MCF 10A (cell line): ENCODE data around the gene DOCK9. TPM values are rescaled to one million over a fixed set of nuclear protein-coding genes. Genes with fewer than 3 reads are reported as not detected.

Source experiments
- BruUV-seq: library from RNA; stranded (reverse); fragments of 400-500 nt; replicated peaks from 2 replicates; lab custom pipeline; 2021; lab: Mats Ljungman, UMichigan
- CTCF ChIA-PET: fragments of 300-600 bp; sonication (Branson Sonifier 250); formaldehyde crosslinking; extraction: SDS; loops from one replicate; lab custom pipeline; 2021; ENCODE audit warnings: antibody characterized with exemption, inconsistent platforms; lab: Yijun Ruan, JAX
- POLR2A ChIA-PET: fragments of 300-600, 350-650 bp; sonication (Branson Sonifier 250); formaldehyde crosslinking; extraction: SDS; loops from one replicate; lab custom pipeline; 2020; ENCODE audit warnings: antibody characterized with exemption, inconsistent platforms; lab: Yijun Ruan, JAX
- DNase-seq: peaks from one replicate; pipeline ENCODE4 v3.0.0-alpha.2; 2018; ENCODE audit not compliant: unreplicated experiment
- H3K27ac Mint-ChIP-seq: one replicate; pipeline ENCODE4 v1.8.0; 2022; ENCODE audit warnings: mild to moderate bottlenecking, low read depth, mixed read lengths; ENCODE audit not compliant: unreplicated experiment
- H3K27me3 Mint-ChIP-seq: one replicate; pipeline ENCODE4 v1.8.0; 2022; ENCODE audit warnings: mixed read lengths; ENCODE audit not compliant: insufficient read depth, unreplicated experiment
- H3K36me3 Mint-ChIP-seq: one replicate; pipeline ENCODE4 v1.8.0; 2022; ENCODE audit warnings: mild to moderate bottlenecking, moderate library complexity, mixed read lengths; ENCODE audit not compliant: insufficient read depth, unreplicated experiment
- H3K4me1 Mint-ChIP-seq: one replicate; pipeline ENCODE4 v1.8.0; 2022; ENCODE audit warnings: mixed read lengths; ENCODE audit not compliant: insufficient read depth, unreplicated experiment
- H3K4me3 Mint-ChIP-seq: one replicate; pipeline ENCODE4 v1.8.0; 2022; ENCODE audit warnings: mild to moderate bottlenecking, moderate library complexity, mixed read lengths; ENCODE audit not compliant: unreplicated experiment
- H3K9me3 Mint-ChIP-seq: one replicate; pipeline ENCODE4 v1.8.0; 2022; ENCODE audit warnings: mixed read lengths; ENCODE audit not compliant: unreplicated experiment
- intact Hi-C: fragments of 100-400 bp; cut with micrococcal nuclease; formaldehyde crosslinking; loops from 2 replicates; pipeline ENCODE4 v1.14.1; 2022
- total RNA-seq: library from RNA; stranded (reverse); gene quantifications from 2 replicates; pipeline ENCODE4 v1.2.3, GENCODE V29; 2022
- TF ChIP-seq, protein P1 (sequence below): fragments of 200-600 bp; IDR thresholded peaks from one replicate; pipeline ENCODE4 v1.8.0; 2022; ENCODE audit warnings: antibody characterized with exemption, mild to moderate bottlenecking; ENCODE audit not compliant: unreplicated experiment

The DOCK9 gene
- total RNA-seq, 1 experiment from 2014 or later, result 77.0 TPM

DNA sequence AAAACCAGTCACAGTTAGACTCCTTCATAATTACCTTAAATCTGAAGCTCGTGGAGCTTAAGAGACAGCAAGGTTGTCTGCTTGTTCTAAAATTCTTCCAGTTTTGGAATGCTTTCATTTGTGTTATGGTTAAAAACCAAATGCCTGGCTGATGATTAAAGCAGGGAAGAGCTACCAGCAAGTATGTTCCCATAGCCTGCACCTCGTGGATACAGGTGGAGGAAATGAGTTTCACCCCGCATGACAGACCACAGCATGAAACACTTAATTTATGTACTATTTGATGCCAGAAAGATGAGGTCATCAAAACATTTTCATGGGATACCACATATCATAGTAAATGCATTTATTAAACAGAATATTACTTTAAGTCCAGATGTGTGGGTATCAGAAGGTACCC lies 416 bp upstream of the DOCK9 start:
- peaks cover 35% of the 10 kb centered on the region for H3K4me1 Mint-ChIP-seq
- ChIA-PET POLR2A (interaction anchor here (0.5 to 3.4 kb wide), 14 partner anchors 10 to 358 kb away, joined by 3 to 12 read pairs (median 3); partner anchors contain the start of gene UBAC2), CTCF (interaction anchor here (0.6 to 1.6 kb wide), 7 partner anchors 10 to 136 kb away, joined by 3 to 8 read pairs (median 3); no protein-coding TSS in a partner anchor)
- H3K27me3 Mint-ChIP-seq, result no peaks in the 10 kb centered on the region
- TF ChIP-seq, protein P1, sequence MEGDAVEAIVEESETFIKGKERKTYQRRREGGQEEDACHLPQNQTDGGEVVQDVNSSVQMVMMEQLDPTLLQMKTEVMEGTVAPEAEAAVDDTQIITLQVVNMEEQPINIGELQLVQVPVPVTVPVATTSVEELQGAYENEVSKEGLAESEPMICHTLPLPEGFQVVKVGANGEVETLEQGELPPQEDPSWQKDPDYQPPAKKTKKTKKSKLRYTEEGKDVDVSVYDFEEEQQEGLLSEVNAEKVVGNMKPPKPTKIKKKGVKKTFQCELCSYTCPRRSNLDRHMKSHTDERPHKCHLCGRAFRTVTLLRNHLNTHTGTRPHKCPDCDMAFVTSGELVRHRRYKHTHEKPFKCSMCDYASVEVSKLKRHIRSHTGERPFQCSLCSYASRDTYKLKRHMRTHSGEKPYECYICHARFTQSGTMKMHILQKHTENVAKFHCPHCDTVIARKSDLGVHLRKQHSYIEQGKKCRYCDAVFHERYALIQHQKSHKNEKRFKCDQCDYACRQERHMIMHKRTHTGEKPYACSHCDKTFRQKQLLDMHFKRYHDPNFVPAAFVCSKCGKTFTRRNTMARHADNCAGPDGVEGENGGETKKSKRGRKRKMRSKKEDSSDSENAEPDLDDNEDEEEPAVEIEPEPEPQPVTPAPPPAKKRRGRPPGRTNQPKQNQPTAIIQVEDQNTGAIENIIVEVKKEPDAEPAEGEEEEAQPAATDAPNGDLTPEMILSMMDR, result no peak
- peaks cover 6% of the 10 kb centered on the region for H3K36me3 Mint-ChIP-seq
- intact Hi-C loops, result loop anchor here (5.0 kb wide), 1 partner anchor 86 kb away; no protein-coding TSS in a partner anchor
- DNase-seq, result peak; percentile 57
- H3K27ac Mint-ChIP-seq, result peak overlapping the region; percentile 80
- H3K9me3 Mint-ChIP-seq, result no peaks in the 10 kb centered on the region
- peak overlapping the region; percentile 70 for H3K4me3 Mint-ChIP-seq
- TSS peak; percentile 19 for BruUV-seq

DNA sequence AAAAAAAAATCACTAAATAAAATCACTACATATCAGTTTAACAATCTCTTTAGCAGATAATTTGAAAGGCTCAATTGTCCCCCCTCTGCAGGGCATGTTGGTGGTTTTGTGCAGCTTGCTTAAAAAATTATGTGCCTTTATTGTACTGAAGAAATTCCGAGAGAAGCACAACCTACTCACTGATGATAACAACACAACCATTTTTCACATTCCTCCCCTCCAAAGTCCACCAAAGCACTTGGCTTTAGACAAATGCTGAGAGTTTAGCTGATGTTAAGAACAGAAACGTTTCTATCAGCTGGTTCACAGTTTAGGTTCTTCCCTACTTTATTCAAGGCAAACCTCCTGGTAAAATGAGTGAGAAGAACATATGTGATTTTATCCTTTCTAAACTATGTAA lies 923 bp downstream of the DOCK9 start:
- no TSS peak for BruUV-seq
- peak overlapping the region; percentile 70 for H3K4me3 Mint-ChIP-seq
- H3K27me3 Mint-ChIP-seq, result no peaks in the 10 kb centered on the region
- POLR2A ChIA-PET, result interaction anchor here (0.7 to 3.4 kb wide), 11 partner anchors 10 to 1542 kb away, joined by 3 to 12 read pairs (median 4); partner anchors contain the start of gene UBAC2
- H3K4me1 Mint-ChIP-seq, result peaks cover 46% of the 10 kb centered on the region
- CTCF ChIA-PET, result interaction anchor here (1.0 to 1.6 kb wide), 4 partner anchors 11 to 57 kb away, joined by 3 to 8 read pairs (median 3); no protein-coding TSS in a partner anchor
- H3K36me3 Mint-ChIP-seq, result peaks cover 4% of the 10 kb centered on the region
- H3K9me3 Mint-ChIP-seq, result no peaks in the 10 kb centered on the region
- DNase-seq, result no peak
- intact Hi-C loops, result loop anchor here (2.0 to 5.0 kb wide), 2 partner anchors 42 to 85 kb away; no protein-coding TSS in a partner anchor
- TF ChIP-seq, protein P1, result no peak
- H3K27ac Mint-ChIP-seq, result peak overlapping the region; percentile 80

DNA sequence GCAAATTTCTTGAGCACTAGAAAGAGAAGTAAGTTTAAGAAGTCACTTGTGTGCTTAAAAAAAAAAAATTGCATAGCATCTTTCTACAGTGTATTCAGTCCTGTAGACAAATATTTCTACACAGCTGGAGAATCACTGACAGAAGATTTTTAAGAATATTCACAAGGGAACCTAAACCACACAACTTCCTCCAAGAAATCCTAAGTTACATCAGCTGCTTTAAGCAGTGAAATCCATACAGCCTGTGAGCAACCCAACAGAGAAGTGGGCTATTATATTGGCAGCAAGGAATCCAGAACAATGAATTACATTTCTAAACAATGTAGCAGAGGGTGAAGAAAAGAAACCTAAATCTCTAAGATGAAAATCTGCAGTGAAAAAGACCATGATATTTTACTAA lies 1.5 kb downstream of the DOCK9 start:
- BruUV-seq, result no TSS peak
- peaks cover 46% of the 10 kb centered on the region for H3K4me1 Mint-ChIP-seq
- no peaks in the 10 kb centered on the region for H3K36me3 Mint-ChIP-seq
- peak overlapping the region; percentile 70 for H3K4me3 Mint-ChIP-seq
- no peaks in the 10 kb centered on the region for H3K27me3 Mint-ChIP-seq
- intact Hi-C loops, result loop anchor here (2.0 to 5.0 kb wide), 2 partner anchors 42 to 84 kb away; no protein-coding TSS in a partner anchor
- H3K9me3 Mint-ChIP-seq, result no peaks in the 10 kb centered on the region
- TF ChIP-seq, protein P1, result no peak
- ChIA-PET CTCF (interaction anchor here (1.0 kb wide), 1 partner anchor 200 kb away, joined by 5 read pairs; no protein-coding TSS in a partner anchor), POLR2A (interaction anchor here (1.0 to 3.4 kb wide), 4 partner anchors 9 to 70 kb away, joined by 3 to 12 read pairs (median 5); no protein-coding TSS in a partner anchor)
- H3K27ac Mint-ChIP-seq, result peak overlapping the region; percentile 80
- no peak for DNase-seq

DNA sequence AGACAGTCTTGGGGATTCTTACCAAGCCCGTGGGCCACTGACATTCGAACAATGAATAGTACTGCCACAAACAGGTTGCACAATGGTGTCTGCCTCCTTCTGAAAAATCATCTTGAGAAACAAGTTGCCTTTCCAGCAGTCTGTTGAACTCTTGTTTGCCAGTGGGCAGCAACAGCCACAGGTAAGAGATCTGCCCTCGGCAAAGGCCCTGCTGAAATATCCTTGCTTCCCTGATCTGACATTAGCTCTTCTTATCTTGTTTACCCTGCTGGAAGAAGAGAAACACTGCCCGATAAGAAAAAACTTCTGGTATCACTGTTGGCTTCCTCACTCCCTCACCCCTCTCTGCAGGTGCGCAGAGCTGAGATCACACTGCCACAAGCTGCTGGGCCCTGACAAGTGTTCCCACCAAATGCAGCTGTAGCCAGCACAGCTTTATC lies 2.0 kb downstream of the DOCK9 start:
- intact Hi-C loops, result loop anchor here (2.0 to 5.0 kb wide), 2 partner anchors 43 to 84 kb away; no protein-coding TSS in a partner anchor
- POLR2A ChIA-PET, result interaction anchor here (1.0 to 3.4 kb wide), 3 partner anchors 10 to 70 kb away, joined by 4 to 12 read pairs (median 6); no protein-coding TSS in a partner anchor
- H3K4me1 Mint-ChIP-seq, result peaks cover 46% of the 10 kb centered on the region
- peak overlapping the region; percentile 70 for H3K4me3 Mint-ChIP-seq
- TF ChIP-seq, protein P1, result no peak
- H3K27me3 Mint-ChIP-seq, result no peaks in the 10 kb centered on the region
- H3K9me3 Mint-ChIP-seq, result no peaks in the 10 kb centered on the region
- peak overlapping the region; percentile 80 for H3K27ac Mint-ChIP-seq
- CTCF ChIA-PET, result interaction anchor here (1.0 kb wide), 1 partner anchor 201 kb away, joined by 5 read pairs; no protein-coding TSS in a partner anchor
- no TSS peak for BruUV-seq
- no peaks in the 10 kb centered on the region for H3K36me3 Mint-ChIP-seq
- no peak for DNase-seq
